GM21723 (cell line): ENCODE data around the gene ZNF385C.

Experiments used
- ATAC-seq: cut with Tn5 transposase; IDR thresholded peaks from one replicate; pipeline ENCODE4 v1.9.1; 2021; ENCODE audit warnings: mild to moderate bottlenecking, moderate library complexity; ENCODE audit not compliant: unreplicated experiment

The ZNF385C gene

DNA sequence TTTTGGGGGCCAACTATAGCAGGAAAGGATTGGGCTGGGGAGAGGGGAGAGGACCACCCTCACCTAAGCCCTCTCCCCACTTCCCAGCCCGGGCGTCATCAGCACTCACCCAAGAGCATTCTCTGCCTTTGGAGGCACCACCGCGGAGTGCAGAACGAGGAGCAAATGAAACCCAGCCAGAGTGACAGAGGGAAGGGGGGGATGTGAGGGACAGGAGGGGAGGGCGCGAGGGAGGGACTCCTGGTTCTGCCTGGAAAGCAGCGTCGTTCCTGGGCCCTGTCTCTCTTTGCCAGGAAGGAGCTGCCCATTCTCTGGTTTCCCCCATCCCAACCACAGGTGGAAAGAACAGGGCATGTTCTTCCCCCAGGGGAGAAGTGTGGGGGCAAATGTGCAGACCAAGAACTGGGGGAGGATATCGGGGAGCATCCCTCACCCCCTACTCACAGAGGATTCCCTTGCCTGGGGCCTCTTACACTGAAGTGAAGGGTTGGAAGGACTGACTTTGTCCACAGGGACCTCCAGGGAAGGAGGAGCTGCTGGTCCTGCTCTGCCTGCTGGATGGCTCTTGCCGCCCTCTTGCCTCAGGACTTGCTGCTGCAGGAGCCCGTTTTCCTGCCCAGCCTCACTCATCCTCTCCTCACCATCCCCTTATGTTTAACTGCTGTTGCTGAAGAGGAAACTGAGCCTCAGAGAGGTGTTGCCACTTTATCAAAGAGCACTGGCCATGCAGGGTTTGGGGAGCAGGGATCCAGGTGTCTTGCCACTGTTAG lies 44.4 kb downstream of the ZNF385C start:
- no peak for ATAC-seq

DNA sequence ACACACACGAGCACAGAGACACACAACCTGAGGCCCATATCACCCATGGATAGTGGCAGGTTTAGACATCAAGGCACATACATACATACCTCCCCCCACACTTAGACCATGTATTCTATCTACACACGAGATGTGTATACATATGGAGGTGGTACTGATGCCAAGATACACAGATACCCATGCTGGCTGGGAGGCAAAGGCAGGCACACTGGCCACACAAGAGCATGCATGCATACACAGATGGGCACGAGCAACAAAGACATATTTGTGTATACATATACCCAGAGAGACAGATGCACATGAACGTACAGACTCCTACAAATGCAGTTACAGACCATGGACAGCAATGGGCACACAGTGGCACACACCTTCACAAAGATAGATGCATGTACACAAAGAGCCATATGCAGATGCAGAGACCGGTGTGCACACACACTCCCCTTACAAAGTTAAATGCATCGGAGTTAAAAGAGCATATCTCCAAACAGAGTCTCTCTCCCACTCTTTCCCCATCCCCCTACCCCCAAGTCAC lies 45.9 kb downstream of the ZNF385C start:
- no peak for ATAC-seq

DNA sequence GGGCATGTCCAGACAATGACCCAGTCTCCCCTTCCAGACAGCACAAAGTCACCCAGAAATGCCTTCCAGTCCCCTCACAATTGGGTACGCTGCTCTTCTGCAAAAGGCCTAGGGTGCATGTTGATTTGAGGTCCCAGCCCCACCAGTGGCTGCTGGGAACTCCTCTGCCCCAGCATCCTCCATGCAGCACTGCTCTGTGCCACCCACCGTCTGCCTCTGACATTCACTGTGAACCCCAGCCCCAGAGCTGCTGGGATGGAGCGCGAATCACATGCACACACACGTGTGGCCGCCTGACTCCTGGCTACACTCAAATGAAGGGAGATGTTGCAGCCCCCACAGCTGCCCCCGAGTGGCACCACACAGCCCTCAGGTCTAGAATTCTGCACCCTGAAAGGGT lies 46.6 kb downstream of the ZNF385C start:
- no peak for ATAC-seq

DNA sequence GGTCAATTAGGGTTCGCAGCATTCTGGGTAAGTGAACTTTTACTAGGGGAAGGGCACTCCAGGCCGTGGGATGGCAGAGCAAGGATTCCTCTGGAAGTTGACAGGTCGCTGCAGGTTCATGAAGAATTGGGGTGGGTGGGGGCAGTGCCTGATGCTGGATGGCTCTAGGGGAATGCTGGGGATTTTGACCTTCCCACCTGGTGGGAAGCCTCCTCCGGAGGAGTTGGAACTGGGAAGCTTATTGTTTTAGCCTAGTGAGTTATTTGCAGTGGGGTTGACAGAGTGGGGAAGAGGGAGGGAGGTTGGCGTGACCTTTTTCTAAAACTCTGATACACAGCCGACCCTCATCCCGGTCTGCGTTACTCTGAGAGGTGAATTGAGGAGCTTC lies 47.3 kb downstream of the ZNF385C start:
- ATAC-seq, result no peak

DNA sequence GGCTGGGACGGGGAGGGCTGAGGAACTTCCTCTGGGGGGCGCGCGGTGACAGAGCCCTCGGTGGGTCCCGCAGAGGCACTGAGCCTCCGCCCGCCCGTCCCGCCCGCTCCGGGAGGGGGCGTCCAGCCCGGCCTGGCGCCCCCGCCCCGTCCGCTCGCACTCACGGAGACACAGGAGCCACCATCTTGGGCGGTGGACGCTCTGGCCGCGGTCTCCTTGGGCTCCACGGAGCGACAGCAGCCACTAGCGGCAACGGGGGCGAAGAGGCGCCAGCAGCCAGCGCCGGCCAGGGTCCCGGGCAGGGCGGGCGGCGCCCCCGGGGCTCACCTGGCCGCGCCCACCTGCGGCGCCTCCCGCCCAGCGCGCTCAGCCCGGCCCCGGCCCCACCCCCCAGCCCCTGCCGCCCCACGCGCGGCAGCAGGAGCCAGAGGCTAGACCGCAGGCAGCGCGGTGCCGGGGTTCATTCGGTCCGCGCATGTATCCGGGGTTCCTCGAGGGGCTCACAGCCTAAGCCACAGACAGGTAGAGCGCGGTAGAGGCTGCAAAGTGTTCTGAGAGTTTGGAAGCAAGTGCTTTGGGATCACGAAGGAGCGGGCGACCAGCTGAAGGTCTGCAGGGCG lies 47.8 kb downstream of the ZNF385C start, which contains the start of gene C17orf113:
TSS of gene C17orf113 (minus strand) at position 209 of the 620 bp plus-strand sequence. CDS start 7,225 bp downstream, outside the sequence.
- ATAC-seq, result no peak

DNA sequence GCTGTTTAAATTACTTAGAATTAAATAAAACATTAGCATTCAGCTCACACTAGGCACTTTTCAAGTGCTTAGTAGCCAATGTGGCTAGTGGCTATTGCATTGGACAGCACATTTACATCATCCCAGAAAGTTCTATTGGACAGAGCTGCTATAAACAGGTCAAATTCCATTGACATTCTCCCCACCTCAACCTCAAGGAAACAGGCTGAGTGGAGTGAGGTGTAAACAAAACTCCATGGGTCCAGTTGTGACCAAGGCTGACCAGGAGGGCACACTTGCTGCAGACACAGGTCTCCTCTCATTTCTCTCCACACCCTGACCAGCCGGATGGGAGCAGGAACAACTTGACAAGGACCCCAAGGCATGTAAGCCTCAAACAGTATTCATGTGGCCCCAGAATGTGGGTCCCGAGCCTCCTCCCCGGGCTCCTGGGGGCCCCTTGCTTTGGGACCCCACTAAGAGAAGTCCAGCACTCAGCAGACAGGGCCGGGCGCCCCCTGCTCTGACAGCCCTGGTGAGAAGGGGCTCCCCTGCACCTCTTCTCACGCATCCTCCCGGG lies 48.4 kb downstream of the ZNF385C start:
- no peak for ATAC-seq

DNA sequence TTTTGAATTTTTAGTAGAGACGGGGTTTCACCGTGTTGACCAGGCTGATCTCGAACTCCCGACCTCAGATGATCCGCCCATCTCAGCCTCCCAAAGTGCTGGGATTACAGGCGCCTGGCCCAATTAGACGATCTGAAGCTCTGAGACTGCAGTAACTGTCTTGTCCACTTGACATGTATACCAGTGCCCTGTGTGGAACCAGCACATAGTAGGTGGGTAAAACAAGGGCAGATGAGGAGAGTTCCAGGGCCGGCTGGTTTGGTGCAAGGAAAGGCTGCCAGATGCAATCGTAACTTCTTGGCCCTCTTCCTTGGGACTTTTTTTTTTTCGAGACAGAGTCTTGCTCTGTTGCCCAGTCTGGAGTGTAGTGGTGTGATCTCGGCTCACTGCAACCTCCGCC lies 50.9 kb downstream of the ZNF385C start:
- ATAC-seq, result no peak

DNA sequence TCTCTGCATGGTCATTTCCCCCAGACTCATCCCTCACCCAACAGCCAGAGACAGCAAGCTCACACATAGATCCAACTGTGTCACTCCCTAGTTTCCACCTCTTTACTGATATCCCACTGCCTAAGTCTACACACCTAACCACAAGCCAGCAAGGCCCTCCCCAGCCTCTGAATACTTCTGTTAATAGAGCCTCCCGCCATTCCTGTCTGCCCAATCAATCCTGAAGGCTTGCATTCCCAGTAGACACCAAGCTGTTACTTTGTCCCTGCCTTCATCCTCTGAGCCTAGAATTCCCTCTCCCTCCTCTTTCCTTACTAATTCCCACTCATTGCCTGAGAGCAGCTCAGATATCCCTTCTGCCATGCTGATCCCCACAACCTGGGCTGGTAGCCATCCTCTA lies 52.6 kb downstream of the ZNF385C start:
- ATAC-seq, result no peak

DNA sequence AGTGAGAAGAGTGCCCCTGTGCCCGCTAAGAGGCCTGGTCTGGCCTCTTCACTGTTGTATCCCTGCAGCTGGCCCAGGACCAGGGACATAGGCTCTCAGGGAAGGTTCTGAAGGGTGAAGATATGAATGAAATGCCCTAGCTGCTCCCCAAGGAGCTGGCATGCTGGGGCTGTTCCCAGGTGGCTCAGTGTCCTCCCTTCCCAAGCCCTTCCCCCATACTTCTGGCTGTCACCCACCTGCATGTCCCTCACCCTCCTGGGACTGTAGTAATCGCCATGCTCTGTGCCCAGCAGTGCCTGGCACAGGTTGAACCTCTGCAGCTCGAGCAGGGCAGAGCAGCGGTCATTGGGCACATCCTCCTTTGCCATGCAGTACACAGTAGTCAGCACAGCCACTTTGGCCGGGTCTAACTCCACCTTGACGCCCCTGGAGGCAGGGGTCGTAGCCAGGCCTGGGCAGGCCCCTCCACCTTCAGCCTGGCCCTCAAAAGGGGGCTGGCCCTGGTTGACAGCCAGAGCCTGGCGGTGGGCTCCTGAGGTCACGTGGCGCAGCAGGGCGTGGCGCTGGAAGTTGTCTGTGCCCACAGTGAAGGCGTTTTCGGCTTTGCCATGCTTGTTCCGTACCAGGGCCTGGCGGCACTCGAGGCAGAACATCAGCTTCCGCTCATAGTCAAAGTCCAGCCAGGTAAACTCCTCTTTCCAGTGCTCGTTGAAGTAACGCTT lies 55.5 kb downstream of the ZNF385C start:
- ATAC-seq, result no peak

DNA sequence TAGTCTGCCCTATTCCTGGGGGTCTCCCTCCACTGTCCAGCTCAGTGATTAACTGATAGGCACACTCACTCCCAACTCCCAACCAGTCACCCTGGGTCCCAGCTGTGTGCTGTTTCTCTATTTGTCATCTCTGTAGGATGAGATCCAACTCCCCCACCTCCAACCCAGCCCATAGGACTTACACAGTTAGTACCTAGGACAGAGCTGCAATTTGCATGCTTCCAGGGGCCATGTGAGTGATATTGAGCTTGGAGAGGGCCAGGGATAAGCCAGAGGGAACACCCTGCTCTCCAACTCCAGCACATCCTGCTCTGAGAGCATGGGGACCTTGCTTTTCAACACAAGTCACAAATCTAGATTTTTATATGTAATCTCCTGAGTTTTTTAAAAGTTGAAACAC lies 56.7 kb downstream of the ZNF385C start:
- ATAC-seq, result no peak

DNA sequence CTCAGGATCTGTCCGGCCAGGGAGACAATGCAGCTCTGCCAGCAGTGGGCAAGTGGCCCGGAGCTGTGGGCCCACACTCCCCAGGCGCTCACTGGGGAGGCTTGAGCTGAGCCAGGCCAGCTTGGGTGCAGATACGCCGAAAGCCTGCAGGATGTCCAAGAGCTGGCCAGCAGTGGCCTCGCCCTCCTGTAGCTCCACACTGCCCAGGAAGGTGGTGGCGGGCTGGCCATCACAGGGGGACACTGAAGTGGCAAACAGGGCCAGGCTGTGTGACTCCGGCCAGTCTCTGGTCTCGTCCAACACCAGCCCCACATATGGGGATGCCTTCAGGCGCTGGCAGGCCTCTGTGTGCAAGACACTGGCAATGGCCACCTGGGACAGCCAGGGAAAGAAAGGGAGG lies 57.5 kb downstream of the ZNF385C start:
- ATAC-seq, result no peak

DNA sequence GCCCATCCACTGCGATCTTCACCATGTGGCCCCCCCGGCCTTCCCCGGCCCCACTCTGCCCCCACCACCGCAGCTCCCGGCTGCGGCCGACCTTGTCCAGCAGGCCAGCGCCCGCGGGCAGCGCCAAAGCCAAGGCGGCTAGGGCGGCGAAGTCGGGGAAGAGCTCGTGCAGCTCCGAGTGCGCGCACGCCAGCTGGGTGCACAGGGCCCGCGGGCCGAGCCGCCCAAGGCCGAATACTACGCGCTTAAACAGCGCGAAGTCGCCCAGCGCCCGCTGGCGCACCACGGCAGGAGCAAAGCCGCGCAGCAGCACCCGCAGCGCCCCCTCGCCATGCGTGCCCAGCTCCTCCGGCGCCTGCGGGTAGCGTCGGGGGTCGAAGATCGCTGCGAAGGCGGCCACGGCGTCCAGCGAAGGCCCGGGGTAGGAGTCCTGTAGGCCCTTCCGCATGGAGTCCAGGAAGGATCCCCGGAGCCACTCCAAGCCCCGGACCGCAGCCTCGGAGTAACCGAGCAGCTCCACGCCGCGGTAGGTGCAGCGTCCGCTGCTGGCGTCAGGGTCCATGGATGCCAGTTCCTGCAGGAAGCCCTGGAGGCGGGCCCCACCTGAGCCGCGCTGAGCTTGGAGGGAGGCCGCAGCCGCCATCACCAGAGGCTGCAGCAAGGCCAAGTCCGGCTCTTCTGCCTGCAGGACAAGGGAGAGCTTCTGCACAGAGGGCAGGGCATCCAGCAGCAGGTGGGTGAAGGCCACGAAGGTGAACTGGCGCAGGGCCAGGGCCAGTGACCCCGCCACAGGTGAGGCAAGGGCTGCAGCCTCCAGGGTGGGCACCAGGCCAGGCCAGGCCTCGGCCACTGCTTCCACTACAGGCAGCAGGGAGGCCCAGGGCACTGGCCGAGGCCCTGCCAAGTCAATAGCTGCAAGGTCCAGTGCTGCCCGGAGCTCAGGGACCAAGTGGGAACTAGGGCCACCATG lies 58.2 kb downstream of the ZNF385C start:
- ATAC-seq, result no peak

DNA sequence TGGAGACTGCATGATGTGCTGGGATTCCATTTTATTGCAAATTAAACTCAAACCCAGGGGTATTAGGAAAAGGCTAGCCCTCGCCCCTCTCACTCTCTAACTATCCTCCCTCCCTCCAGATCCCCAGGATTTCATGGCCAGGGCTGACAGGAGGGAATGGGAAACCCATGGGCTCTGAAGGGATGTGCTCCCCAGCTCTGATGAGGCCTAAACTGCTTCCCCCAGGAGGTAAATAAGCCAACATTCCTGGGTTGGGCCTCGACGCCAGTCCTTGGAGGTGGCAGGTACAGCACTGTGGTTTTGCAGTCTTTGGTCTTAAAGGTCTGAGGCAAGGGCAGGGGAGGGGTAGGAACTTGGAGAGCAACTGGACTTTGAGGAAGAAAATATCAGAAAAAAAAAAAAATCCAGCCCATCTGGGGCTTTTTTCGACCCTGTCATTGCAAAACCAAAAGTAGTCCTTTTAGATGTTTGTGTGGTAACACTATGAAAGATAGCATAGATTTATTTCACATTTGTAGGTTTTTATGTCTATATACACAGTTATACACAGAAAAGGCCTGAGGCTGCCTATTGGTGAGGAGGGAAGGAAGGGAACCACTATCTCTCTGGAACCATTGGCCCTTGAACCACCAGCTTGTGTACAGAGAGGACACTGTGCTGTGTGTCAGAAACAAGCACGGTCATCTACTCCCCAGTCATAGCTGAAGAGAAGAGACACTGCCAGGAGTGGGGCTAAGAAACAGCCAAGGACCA lies 59.9 kb downstream of the ZNF385C start:
- no peak for ATAC-seq

DNA sequence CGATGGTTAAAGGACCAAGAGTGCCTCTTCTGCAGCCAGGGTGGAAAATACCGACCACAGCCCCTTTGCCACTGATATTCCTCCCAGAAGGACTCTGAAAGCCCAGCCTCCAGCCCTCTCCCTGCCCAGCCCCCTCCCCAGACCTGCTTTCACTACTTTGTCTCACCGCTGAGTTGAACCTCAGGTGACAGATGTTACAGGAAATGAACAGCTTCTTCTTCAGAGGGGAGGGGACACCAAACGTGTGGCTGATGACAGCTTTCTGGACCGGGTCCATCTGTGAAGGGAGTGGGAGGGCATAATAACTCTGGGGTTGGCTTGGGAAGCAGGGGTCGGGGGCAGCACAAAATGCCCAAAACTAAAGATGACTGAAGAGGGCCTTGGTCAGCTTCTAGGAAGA lies 64.2 kb downstream of the ZNF385C start:
- ATAC-seq, result no peak

DNA sequence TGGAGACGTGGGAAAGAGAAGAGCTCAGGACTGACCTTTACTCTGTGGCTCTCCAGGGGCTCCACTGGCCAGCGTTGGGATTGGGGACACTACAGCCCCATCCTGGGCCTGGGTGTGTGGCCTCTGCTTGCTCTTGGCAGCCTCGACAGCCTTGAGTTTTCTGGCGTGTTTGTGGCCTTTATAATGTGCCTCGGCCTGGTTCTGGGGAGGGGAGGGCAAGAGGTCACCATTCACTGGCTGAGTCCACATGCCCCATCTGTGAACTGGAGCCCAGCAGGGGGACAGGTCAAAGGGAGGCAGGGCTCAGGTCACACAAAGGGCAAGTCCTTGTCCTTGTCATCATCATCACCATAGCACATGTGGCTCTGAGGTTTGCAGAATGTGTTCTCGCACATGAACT lies 66.7 kb downstream of the ZNF385C start:
- ATAC-seq, result no peak

DNA sequence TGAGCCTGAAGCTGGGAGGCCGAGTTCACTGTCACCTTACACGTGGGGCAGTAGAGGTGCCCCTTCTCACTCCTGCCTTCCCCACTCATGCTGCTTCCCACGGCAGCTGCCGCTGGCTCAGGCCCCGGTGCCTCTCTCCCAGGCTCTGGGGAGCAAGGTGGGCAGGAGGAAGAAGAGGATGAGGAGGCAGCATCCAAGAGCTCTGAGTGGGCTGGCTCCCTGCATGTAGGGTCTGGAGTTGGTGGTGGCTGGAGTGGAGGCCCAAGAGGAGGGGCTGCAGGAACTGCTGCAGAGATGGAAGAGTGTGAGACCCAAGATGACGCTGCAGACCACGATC lies 69.5 kb downstream of the ZNF385C start:
- no peak for ATAC-seq

DNA sequence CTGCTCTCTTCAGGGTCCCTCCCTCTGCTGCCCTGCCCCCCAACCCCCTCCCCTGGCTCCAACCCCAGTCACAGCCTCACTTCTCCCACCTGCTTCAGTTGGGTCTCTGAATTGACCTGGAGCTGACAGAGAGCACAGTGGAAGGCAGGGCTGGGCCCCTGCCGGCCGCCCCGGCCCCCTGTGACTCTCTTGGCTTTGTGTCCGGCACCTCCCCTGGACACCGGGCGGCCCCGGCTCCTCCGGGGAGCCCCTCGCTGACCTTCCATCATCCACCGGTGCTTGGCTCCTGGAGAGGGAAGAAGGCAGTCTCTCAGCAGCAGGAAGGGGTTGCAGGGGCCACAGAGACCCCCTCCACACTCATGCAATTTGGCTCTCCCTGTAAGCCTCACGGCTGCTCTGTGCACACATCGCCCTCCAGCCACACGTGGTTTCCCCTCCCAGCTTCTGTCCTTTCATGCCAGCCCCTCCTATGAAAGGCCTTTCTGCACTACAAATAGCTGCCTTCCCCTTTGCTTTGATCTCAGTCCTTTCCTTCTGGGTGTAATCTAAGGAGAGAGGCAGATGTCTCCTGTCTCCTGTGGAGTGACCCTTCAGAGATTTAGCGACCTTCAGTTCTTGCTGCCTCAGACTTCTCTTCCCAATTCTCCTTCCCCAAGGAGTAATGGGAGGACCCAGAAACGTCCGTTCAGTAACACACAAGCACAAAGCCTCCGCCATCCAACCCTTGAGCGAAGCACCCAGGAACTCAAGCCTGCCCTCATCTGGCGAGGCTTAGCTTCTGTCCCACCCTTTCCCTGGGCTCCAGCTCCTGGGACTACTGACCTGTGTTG lies 70.1 kb downstream of the ZNF385C start:
- no peak for ATAC-seq

DNA sequence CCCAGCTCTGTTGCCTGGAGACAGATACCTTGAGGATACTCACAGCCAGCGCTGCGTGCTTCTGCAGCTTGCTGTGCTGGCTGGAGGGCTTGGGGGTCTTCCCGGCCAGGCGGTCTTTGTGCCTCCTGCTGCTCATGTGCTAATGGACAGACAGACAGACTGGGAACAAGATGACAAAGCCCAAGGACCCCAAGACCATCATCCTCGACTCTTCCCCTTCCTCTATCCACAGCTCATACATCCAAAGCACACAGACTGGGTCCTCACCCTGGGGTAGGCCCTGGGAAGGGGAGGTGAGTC lies 70.7 kb downstream of the ZNF385C start:
- no peak for ATAC-seq
